ENCODE results near the gene FAM135A.

DNA sequence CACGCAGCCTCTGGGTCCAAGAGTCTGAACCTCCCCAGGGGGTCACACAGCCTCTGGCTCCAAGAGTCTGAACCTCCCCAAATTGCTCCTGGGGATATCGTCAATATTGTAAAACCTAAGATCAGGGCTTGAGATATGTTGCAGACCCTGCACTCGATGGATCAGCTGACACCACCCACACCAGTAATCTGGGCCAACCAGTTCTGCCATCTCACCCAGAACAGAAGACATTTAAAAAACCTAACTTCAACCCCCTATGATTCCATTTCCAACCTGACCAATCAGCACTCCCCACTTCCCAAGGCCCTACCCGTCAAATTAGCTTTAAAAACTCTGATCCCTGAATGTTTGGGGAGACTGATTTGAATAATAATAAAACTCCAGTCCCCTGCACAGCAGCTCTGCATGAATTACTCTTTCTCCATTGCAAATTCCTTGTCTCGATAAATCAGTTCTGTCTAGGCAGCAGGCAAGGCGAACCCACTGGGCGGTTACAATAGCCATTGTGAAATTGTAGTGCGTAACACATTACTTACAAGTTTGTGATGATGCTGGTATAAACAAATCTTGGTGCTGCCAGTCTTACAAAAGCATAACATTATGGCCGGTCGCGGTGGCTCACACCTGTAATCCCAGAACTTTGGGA, 32.4 kb upstream of the FAM135A start:
- TF ChIP-seq, protein P1, sequence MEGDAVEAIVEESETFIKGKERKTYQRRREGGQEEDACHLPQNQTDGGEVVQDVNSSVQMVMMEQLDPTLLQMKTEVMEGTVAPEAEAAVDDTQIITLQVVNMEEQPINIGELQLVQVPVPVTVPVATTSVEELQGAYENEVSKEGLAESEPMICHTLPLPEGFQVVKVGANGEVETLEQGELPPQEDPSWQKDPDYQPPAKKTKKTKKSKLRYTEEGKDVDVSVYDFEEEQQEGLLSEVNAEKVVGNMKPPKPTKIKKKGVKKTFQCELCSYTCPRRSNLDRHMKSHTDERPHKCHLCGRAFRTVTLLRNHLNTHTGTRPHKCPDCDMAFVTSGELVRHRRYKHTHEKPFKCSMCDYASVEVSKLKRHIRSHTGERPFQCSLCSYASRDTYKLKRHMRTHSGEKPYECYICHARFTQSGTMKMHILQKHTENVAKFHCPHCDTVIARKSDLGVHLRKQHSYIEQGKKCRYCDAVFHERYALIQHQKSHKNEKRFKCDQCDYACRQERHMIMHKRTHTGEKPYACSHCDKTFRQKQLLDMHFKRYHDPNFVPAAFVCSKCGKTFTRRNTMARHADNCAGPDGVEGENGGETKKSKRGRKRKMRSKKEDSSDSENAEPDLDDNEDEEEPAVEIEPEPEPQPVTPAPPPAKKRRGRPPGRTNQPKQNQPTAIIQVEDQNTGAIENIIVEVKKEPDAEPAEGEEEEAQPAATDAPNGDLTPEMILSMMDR (CRISPR knock-in tag; IDR thresholded peaks at IDR 0.05) = no peak
- TF ChIP-seq SETDB1 (CRISPR knock-in tag; IDR thresholded peaks at IDR 0.05; ENCODE audit: borderline replicate concordance) (no peak), ZNF274 (CRISPR knock-in tag; IDR thresholded peaks at IDR 0.05) (no peak), ZFP36 (IDR thresholded peaks at IDR 0.05; ENCODE audit: borderline replicate concordance, low read depth, low read length, partially characterized antibody) (no peak), HMG20A (CRISPR knock-in tag; IDR thresholded peaks at IDR 0.05; ENCODE audit: borderline replicate concordance) (no peak), HOXA9 (CRISPR knock-in tag; IDR thresholded peaks at IDR 0.05; ENCODE audit: borderline replicate concordance) (no peak), POLR2A (IDR thresholded peaks at IDR 0.05; ENCODE audit: insufficient read depth in 1 of 2, low read depth in 2 of 2, low read length in 2 of 2) (no peak), ZNF558 (CRISPR knock-in tag; IDR thresholded peaks at IDR 0.05; ENCODE audit: borderline replicate concordance) (no peak), WIZ (CRISPR knock-in tag; IDR thresholded peaks at IDR 0.05) (no peak), ZNF841 (CRISPR knock-in tag; IDR thresholded peaks at IDR 0.05; ENCODE audit: borderline replicate concordance) (no peak)
- TF ChIP-seq, protein P2, sequence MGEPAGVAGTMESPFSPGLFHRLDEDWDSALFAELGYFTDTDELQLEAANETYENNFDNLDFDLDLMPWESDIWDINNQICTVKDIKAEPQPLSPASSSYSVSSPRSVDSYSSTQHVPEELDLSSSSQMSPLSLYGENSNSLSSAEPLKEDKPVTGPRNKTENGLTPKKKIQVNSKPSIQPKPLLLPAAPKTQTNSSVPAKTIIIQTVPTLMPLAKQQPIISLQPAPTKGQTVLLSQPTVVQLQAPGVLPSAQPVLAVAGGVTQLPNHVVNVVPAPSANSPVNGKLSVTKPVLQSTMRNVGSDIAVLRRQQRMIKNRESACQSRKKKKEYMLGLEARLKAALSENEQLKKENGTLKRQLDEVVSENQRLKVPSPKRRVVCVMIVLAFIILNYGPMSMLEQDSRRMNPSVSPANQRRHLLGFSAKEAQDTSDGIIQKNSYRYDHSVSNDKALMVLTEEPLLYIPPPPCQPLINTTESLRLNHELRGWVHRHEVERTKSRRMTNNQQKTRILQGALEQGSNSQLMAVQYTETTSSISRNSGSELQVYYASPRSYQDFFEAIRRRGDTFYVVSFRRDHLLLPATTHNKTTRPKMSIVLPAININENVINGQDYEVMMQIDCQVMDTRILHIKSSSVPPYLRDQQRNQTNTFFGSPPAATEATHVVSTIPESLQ (CRISPR knock-in tag; conservative IDR thresholded peaks at IDR 0.05) = no peak
